GM18867 (cell line): ENCODE data around the gene TOM1L2.
"Not testable (repeated sequence)": the region's sequence is repeated elsewhere in the genome, so short reads cannot be mapped to it uniquely, and the experiment has no call there.

Source experiments
- ATAC-seq: cut with Tn5 transposase; IDR thresholded peaks from one replicate; pipeline ENCODE4 v1.9.1; 2021; ENCODE audit warnings: mild to moderate bottlenecking, moderate library complexity; ENCODE audit not compliant: unreplicated experiment

TOM1L2 gene

GRCh38 chr17:17971431-17972125, 622 bp downstream of the TOM1L2 start:
- no peak for ATAC-seq

- no peak for ATAC-seq
These were observed 1.3 kb downstream of the TOM1L2 start for GRCh38 chr17:17970699-17971430.

- ATAC-seq = no peak
These were observed 5.8 kb downstream of the TOM1L2 start for GRCh38 chr17:17966399-17966798.

- ATAC-seq = no peak
These were observed 7.0 kb downstream of the TOM1L2 start for GRCh38 chr17:17965152-17965721.

- no peak for ATAC-seq
These were observed 7.5 kb downstream of the TOM1L2 start for GRCh38 chr17:17964710-17965109.

GRCh38 chr17:17963694-17964436, 8.3 kb downstream of the TOM1L2 start:
- no peak for ATAC-seq

GRCh38 chr17:17963066-17963465, 9.1 kb downstream of the TOM1L2 start:
- ATAC-seq = no peak

- no peak for ATAC-seq
These were observed 11.6 kb downstream of the TOM1L2 start for GRCh38 chr17:17960500-17961030.

- no peak for ATAC-seq
These were observed 12.5 kb downstream of the TOM1L2 start for GRCh38 chr17:17959520-17960361.

- ATAC-seq = no peak
These were observed 13.2 kb downstream of the TOM1L2 start for GRCh38 chr17:17958982-17959381.

GRCh38 chr17:17957584-17957916, 14.7 kb downstream of the TOM1L2 start:
- no peak for ATAC-seq

GRCh38 chr17:17955790-17956341, 16.3 kb downstream of the TOM1L2 start:
- not testable (repeated sequence) for ATAC-seq

GRCh38 chr17:17954079-17954478, 18.1 kb downstream of the TOM1L2 start:
- ATAC-seq = no peak

- ATAC-seq = no peak
These were observed 19.5 kb downstream of the TOM1L2 start for GRCh38 chr17:17952691-17953090.

- ATAC-seq = no peak
These were observed 20.7 kb downstream of the TOM1L2 start for GRCh38 chr17:17951524-17951923.

- no peak for ATAC-seq
These were observed 21.4 kb downstream of the TOM1L2 start for GRCh38 chr17:17950806-17951205.

GRCh38 chr17:17950347-17950746, 21.9 kb downstream of the TOM1L2 start:
- ATAC-seq = no peak

- ATAC-seq = no peak
These were observed 24.2 kb downstream of the TOM1L2 start for GRCh38 chr17:17947966-17948365.

GRCh38 chr17:17947309-17947708, 24.9 kb downstream of the TOM1L2 start:
- no peak for ATAC-seq

GRCh38 chr17:17946093-17946492, 26.1 kb downstream of the TOM1L2 start:
- no peak for ATAC-seq
